Activated T-cell treated with anti-CD3 and anti-CD28 coated beads, Interleukin-2, amount 50 U/mL, for 4 hours (primary cell): Measurements from ENCODE around the gene LHFPL3. TPM values are rescaled to one million over a fixed set of nuclear protein-coding genes. Genes with fewer than 3 reads are reported as not detected.

ENCODE experiments used
- ATAC-seq, 2 donors: fragments of 200-7000 bp; cut with Tn5 transposase; one replicate each; pipeline ENCODE4 v1.10.0; 2021
- DNase-seq: peaks from one replicate; pipeline ENCODE4 v3.0.0-alpha.2; 2020
- H3K27me3 Mint-ChIP-seq: one replicate; pipeline ENCODE4 v1.8.0; 2021; ENCODE audit warnings: low read depth, mixed read lengths
- H3K36me3 Mint-ChIP-seq: one replicate; pipeline ENCODE4 v1.8.0; 2022; ENCODE audit warnings: mixed read lengths; ENCODE audit not compliant: insufficient read depth
- H3K4me1 Mint-ChIP-seq: one replicate; pipeline ENCODE4 v1.8.0; 2021; ENCODE audit warnings: low read depth, mixed read lengths
- H3K4me3 Mint-ChIP-seq: one replicate; pipeline ENCODE4 v1.8.0; 2021; ENCODE audit warnings: mild to moderate bottlenecking, moderate library complexity, mixed read lengths
- H3K9me3 Mint-ChIP-seq: one replicate; pipeline ENCODE4 v1.8.0; 2021; ENCODE audit warnings: mixed read lengths
- total RNA-seq, 3 donors: library from RNA; stranded (reverse); gene quantifications; one replicate each; pipeline ENCODE4 v1.2.1, GENCODE V29; 2021

The LHFPL3 gene
- total RNA-seq, 3 donors from 2014 or later: not detected

DNA sequence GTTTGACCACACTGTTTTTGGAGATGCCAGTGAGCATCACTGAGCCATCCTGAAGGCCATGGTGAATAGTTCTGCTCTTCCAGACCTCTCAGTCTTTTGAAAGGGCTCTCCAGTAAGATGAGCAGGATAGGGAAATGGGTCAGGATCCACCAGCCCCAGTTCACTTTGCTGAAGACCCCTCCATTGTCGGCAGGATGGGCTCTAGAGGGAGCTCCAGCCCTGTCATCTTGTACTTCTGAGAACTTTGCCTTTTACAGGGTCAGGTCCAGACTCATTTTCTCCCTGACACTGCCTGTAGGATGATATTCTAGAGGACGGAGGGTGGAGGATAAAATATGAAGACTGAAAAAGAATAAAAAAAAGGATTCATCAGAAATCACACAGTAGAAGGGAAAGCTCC, 13.1 kb downstream of the LHFPL3 start:
- peaks cover 3% of the 10 kb centered on the region for H3K27me3 Mint-ChIP-seq
- DNase-seq (no peak), ATAC-seq (no peak)
- no peak overlapping the region for H3K4me3 Mint-ChIP-seq
- H3K36me3 Mint-ChIP-seq: no peaks in the 10 kb centered on the region
- H3K4me1 Mint-ChIP-seq: no peaks in the 10 kb centered on the region
- H3K9me3 Mint-ChIP-seq: no peaks in the 10 kb centered on the region

DNA sequence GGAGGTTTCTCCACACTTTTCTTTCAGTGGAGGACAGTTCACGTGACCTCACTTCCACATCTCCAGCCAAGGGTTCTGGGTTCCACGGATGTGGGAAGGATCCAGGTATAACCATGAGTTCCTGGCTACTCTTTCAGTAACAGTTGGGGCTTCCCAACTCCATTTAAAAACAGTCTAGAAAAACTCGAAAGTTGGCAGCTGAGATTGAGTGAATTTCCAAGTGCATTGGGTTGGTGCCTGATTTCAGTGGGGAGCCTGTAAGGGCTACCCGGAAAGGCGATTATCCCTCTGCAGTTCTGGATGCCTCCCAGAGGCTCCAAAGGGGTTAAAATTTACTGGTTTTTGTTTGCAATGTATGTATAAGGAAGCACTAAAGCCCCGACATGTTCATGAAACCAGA, 24.3 kb downstream of the LHFPL3 start:
- no peaks in the 10 kb centered on the region for H3K4me1 Mint-ChIP-seq
- no peak for DNase-seq
- no peak overlapping the region for H3K4me3 Mint-ChIP-seq
- peaks cover 2% of the 10 kb centered on the region for H3K27me3 Mint-ChIP-seq
- H3K36me3 Mint-ChIP-seq: no peaks in the 10 kb centered on the region
- ATAC-seq: no peak
- peaks cover 2% of the 10 kb centered on the region for H3K9me3 Mint-ChIP-seq

DNA sequence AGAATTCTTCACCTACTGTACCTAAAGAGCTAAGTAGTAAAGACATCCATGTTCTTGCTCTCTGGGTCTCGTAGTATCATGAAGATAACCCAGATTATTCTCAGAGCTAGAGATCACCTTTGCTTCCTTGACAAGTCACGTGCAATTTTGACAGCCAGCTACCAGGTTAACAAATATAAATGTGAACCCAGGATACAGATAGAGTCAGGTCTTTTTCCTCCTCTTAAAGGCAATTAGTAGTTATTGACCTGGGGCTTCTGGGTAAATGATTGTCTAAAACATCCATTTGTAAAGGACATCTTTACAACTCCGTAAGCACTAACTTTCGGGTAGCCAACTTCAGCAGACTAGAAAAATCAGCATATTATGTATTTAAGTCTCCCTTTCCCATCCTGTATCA, 28.8 kb downstream of the LHFPL3 start:
- DNase-seq (no peak), ATAC-seq (no peak)
- no peaks in the 10 kb centered on the region for H3K4me1 Mint-ChIP-seq
- no peaks in the 10 kb centered on the region for H3K27me3 Mint-ChIP-seq
- peaks cover 3% of the 10 kb centered on the region for H3K9me3 Mint-ChIP-seq
- H3K36me3 Mint-ChIP-seq: no peaks in the 10 kb centered on the region
- no peak overlapping the region for H3K4me3 Mint-ChIP-seq

- Mint-ChIP-seq H3K36me3 (no peaks in the 10 kb centered on the region), H3K4me3 (no peak overlapping the region), H3K4me1 (no peaks in the 10 kb centered on the region), H3K27me3 (no peaks in the 10 kb centered on the region), H3K9me3 (peaks cover 3% of the 10 kb centered on the region)
- DNase-seq (no peak), ATAC-seq (no peak)
Observed at GRCh38 chr7:104358446-104359132, 30.2 kb downstream of the LHFPL3 start.

- DNase-seq (no peak), ATAC-seq (no peak)
- H3K36me3 Mint-ChIP-seq: no peaks in the 10 kb centered on the region
- H3K4me1 Mint-ChIP-seq: no peaks in the 10 kb centered on the region
- peaks cover under 1% of the 10 kb centered on the region for H3K9me3 Mint-ChIP-seq
- H3K4me3 Mint-ChIP-seq: no peak overlapping the region
- no peaks in the 10 kb centered on the region for H3K27me3 Mint-ChIP-seq
Observed at GRCh38 chr7:104362756-104363155, 34.4 kb downstream of the LHFPL3 start.

GRCh38 chr7:104363355-104363754, 35.0 kb downstream of the LHFPL3 start:
- ATAC-seq (no peak), DNase-seq (no peak)
- H3K27me3 Mint-ChIP-seq: no peaks in the 10 kb centered on the region
- H3K9me3 Mint-ChIP-seq: no peaks in the 10 kb centered on the region
- no peak overlapping the region for H3K4me3 Mint-ChIP-seq
- no peaks in the 10 kb centered on the region for H3K36me3 Mint-ChIP-seq
- no peaks in the 10 kb centered on the region for H3K4me1 Mint-ChIP-seq

DNA sequence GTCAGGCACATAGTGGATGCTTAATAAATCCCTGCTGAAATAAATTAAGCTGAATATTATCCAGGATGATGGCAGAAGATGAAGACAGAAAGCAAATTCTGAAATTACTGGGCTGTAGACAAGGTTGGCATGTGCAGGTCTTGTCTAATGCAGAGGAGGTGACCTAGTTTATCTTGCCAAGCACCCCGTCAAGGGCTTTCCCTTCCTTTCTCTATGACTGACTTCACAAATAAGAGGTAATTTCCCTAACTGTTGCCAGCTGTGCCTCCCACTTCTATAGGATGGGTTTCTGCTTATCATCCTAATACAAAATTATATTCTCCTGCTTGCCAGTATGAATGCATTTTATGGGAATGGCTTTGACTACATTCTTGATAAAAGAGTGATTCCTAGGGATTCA, 38.0 kb downstream of the LHFPL3 start:
- H3K4me3 Mint-ChIP-seq: no peak overlapping the region
- H3K9me3 Mint-ChIP-seq: no peaks in the 10 kb centered on the region
- no peaks in the 10 kb centered on the region for H3K27me3 Mint-ChIP-seq
- ATAC-seq (no peak), DNase-seq (no peak)
- H3K4me1 Mint-ChIP-seq: no peaks in the 10 kb centered on the region
- no peaks in the 10 kb centered on the region for H3K36me3 Mint-ChIP-seq

GRCh38 chr7:104367926-104368325, 39.5 kb downstream of the LHFPL3 start:
- H3K4me1 Mint-ChIP-seq: no peaks in the 10 kb centered on the region
- ATAC-seq (no peak), DNase-seq (no peak)
- H3K36me3 Mint-ChIP-seq: no peaks in the 10 kb centered on the region
- peaks cover 5% of the 10 kb centered on the region for H3K27me3 Mint-ChIP-seq
- no peak overlapping the region for H3K4me3 Mint-ChIP-seq
- H3K9me3 Mint-ChIP-seq: no peaks in the 10 kb centered on the region

- DNase-seq (no peak), ATAC-seq (no peak)
- Mint-ChIP-seq H3K36me3 (no peaks in the 10 kb centered on the region), H3K4me1 (no peaks in the 10 kb centered on the region), H3K9me3 (no peaks in the 10 kb centered on the region), H3K4me3 (no peak overlapping the region), H3K27me3 (peaks cover 5% of the 10 kb centered on the region)
Observed at GRCh38 chr7:104371216-104371979, 43.0 kb downstream of the LHFPL3 start.

GRCh38 chr7:104371980-104372357, 43.6 kb downstream of the LHFPL3 start:
- no peak for ATAC-seq
- Mint-ChIP-seq H3K27me3 (peaks cover 5% of the 10 kb centered on the region), H3K9me3 (no peaks in the 10 kb centered on the region), H3K4me1 (no peaks in the 10 kb centered on the region), H3K4me3 (no peak overlapping the region), H3K36me3 (no peaks in the 10 kb centered on the region)
- DNase-seq: no peak

- H3K9me3 Mint-ChIP-seq: peaks cover 14% of the 10 kb centered on the region
Observed at GRCh38 chr7:104382616-104383015, 54.2 kb downstream of the LHFPL3 start.

GRCh38 chr7:104386943-104387342, 58.5 kb downstream of the LHFPL3 start:
- Mint-ChIP-seq H3K4me3 (no peak overlapping the region), H3K36me3 (no peaks in the 10 kb centered on the region), H3K27me3 (peaks cover 3% of the 10 kb centered on the region), H3K4me1 (no peaks in the 10 kb centered on the region), H3K9me3 (peaks cover 22% of the 10 kb centered on the region)
- DNase-seq: no peak
- ATAC-seq: no peak

More at GRCh38 chr7:104382616-104383015, 54.2 kb downstream of the LHFPL3 start:
- Mint-ChIP-seq H3K27me3 (peaks cover 3% of the 10 kb centered on the region), H3K4me1 (no peaks in the 10 kb centered on the region), H3K4me3 (no peak overlapping the region), H3K36me3 (no peaks in the 10 kb centered on the region)
- ATAC-seq (no peak), DNase-seq (no peak)

DNA sequence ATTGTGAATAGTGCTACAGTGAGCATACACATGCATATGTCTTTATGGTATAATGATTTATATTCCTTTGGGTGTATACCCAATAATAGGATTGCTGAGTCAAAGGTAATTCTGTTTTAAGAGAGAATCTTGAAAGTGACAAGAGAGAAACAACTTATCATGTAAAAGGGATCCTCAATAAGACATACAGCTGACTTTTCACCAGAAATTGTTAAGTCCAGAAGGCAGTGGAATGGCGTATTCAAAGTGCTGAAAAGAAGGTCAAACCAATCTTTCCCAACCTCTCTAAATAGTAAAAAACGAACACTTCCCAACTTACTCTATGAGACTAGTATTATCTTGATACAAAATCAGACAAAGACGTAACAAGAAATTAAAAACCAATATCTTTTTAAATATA, 59.8 kb downstream of the LHFPL3 start:
- Mint-ChIP-seq H3K27me3 (peaks cover 5% of the 10 kb centered on the region), H3K9me3 (peaks cover 22% of the 10 kb centered on the region), H3K4me3 (no peak overlapping the region), H3K36me3 (no peaks in the 10 kb centered on the region), H3K4me1 (no peaks in the 10 kb centered on the region)
- DNase-seq: no peak
- no peak for ATAC-seq

- H3K9me3 Mint-ChIP-seq: no peaks in the 10 kb centered on the region
- no peak overlapping the region for H3K4me3 Mint-ChIP-seq
Observed at GRCh38 chr7:104395162-104395561, 66.8 kb downstream of the LHFPL3 start.

DNA sequence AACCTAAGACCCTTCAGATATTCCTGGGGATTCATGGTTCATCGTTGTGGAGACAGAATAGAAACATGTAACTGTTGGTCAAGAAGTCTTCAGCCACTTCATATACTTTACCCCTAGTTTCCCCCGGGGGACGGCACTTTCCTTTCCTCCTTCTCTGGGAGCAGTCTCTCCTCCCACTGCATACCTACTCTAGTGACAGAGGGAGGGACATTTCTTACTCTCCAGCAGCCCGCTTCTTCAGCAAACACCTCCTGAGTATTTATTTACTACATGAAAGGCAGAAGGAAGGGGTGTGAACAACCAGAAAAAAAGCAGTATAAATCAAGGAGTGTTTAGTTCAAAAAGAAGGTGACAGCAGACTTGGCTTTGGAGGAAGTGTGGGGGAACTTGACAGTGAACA, 69.0 kb downstream of the LHFPL3 start:
- no peaks in the 10 kb centered on the region for H3K9me3 Mint-ChIP-seq

More at GRCh38 chr7:104395162-104395561, 66.8 kb downstream of the LHFPL3 start:
- H3K36me3 Mint-ChIP-seq: no peaks in the 10 kb centered on the region
- DNase-seq: no peak
- H3K27me3 Mint-ChIP-seq: peaks cover 5% of the 10 kb centered on the region
- ATAC-seq: no peak
- H3K4me1 Mint-ChIP-seq: no peaks in the 10 kb centered on the region

More for the DNA sequence above, 69.0 kb downstream of the LHFPL3 start:
- no peaks in the 10 kb centered on the region for H3K36me3 Mint-ChIP-seq
- H3K4me1 Mint-ChIP-seq: no peaks in the 10 kb centered on the region
- ATAC-seq (no peak), DNase-seq (no peak)
- peaks cover 5% of the 10 kb centered on the region for H3K27me3 Mint-ChIP-seq
- no peak overlapping the region for H3K4me3 Mint-ChIP-seq
